ENCODE measurements around the gene FSD1.
"Not testable (repeated sequence)": the region's sequence is repeated elsewhere in the genome, so short reads cannot be mapped to it uniquely, and the experiment has no call there.

Gene FSD1

DNA sequence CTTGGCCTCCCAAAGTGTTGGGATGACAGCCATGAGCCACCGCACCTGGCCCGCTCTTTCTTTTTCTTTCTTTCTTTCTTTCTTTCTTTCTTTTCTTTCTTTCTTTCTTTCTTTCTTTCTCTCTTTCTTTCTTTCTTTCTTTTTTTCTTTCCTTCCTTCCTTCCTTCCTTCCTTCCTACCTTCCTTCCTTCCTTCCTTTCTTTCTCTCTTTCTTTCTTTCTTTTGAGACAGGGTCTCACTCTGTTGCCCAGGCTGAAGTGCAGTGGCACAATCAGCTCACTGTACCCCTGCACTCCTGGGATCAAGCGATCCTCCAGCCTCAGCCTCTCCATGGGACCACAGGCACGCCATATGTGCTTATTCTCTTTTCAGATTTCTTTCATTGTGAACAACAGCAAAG, 18.3 kb upstream of the FSD1 start:
- not testable (repeated sequence) for DNase-seq

DNA sequence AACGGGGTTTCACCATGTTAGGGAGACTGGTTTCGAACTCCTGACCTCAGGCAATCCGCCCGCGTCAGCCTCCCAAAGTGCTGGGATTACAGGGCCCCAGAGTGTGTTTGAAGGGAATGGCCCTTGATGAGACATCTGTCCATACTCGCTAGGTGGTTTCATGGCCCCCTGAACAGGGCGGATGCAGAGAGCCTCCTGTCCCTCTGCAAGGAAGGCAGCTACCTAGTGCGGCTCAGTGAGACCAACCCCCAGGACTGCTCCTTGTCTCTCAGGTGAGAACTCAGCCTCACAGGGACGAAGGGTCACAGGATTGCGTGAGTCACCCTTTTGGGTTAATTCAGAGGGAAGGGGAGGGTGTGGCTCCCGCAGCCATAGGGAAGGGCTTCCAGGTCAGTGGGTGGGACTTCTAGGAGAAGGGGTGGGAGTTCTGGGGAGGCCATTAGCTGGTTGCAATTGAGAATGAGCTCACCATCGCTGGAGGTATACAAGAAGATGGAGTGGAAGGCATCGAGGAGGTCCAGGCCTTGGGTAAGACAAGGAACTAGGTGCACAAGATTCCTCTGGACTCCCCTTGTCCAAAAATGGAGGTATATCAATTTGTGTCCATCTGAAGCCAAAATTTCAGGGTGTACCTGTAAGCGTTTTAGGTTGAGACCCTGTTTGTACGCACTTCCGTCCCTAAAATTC, 16.2 kb upstream of the FSD1 start:
- DNase-seq = no peak

DNA sequence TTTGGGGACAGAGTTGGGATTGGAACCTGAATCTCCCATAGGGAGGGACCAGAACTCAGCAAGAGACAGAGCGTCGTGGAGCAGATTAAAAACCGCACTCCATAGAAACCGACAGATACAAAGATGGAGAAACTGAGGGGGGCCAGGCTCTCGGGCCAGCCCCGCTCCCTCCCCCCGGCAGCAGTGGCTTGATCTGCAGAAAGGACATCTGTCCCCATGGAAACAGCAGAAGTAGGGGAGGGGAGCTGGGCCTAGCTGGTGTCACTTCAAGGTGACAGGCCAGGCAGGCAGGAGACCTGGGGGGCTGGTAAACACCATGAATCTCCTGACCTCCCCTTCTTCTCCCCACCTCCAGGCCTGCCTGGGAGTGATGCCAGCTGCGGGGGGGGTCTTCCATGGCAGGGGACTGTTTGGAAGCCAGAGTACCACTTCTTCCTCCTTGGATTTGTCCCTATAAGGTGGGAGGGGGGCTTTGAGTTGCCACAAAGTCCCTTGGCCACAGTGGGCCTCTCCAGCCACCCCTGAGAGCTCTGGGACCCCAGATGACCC, 13.1 kb upstream of the FSD1 start:
- no peak for DNase-seq

DNA sequence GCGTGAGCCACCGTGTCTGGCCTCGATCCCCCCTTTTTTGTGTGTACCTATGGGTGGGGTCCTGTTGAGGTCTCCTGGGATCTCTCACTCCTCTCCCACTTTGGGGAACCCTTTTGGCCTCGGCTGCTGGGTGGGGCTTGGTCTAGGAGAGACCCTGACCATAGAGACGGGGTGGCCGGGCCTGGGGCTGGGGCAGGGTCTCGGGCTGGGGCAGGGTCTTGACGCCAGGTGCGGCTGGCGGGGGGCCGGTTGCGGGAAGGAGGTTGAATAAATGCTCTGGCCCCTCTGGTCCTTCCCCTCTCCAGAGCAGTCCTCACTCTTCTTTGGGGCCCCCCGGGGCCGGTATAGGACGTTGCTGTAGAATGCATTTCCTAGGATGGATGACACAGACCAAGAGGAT, 11.9 kb upstream of the FSD1 start:
- DNase-seq = no peak

DNA sequence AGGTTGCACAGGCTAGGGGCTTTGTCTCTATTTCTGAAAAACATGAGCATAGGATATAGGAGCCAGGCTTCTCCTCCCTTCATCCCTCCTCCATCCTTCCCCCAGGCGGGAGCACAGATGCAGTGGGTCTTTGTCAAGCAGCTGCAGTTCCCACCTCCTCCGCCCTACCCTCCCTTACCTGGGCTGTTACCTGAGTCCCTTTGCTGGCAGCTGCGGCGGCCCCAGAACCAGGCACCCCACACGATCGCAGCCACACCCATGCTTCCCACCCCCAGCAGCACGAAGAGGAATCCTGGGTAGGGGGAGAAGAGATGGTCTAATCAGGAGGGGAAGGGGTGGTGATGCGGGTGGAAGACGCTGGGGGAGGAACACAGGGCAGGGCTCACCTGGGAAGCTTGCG, 10.0 kb upstream of the FSD1 start:
- no peak for DNase-seq

DNA sequence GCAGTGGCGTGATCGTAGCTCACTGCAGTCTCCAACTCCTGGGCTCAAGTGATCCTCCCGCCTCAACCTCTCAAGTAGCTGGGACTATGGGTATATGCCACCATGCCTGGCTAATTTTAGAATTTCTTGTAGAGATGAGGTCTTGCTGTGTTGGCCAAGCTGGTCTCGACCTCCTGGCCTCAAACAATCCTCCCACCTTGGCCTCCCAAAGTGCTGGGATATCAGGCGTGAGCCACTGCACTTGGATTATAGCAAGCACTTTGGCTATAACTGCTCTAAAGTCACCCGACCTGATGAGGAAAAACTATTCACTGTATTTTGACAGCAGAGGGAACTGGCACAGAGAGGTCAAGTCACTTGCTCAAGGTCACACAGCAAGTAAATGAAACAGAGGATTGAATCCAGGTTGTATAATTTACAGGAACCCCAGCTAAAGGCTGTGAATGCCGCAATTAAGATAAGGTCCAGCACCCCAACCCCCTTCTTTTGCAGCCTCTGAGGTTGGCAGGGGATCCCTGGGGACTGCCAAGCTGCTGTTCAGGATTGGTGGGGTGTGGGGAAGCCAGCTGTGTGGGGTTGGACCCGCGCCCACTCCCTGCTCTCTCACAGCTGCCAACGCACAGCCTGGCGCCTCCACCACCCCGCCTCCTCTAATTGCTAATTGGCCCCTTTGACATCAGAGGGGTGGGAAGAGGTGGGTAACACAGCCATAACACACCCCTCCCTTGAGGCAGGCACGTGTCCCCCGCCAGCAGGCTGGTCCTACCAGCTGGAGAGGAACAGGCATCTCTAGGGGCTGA, 8.2 kb upstream of the FSD1 start:
- peak; percentile 97 for DNase-seq

DNA sequence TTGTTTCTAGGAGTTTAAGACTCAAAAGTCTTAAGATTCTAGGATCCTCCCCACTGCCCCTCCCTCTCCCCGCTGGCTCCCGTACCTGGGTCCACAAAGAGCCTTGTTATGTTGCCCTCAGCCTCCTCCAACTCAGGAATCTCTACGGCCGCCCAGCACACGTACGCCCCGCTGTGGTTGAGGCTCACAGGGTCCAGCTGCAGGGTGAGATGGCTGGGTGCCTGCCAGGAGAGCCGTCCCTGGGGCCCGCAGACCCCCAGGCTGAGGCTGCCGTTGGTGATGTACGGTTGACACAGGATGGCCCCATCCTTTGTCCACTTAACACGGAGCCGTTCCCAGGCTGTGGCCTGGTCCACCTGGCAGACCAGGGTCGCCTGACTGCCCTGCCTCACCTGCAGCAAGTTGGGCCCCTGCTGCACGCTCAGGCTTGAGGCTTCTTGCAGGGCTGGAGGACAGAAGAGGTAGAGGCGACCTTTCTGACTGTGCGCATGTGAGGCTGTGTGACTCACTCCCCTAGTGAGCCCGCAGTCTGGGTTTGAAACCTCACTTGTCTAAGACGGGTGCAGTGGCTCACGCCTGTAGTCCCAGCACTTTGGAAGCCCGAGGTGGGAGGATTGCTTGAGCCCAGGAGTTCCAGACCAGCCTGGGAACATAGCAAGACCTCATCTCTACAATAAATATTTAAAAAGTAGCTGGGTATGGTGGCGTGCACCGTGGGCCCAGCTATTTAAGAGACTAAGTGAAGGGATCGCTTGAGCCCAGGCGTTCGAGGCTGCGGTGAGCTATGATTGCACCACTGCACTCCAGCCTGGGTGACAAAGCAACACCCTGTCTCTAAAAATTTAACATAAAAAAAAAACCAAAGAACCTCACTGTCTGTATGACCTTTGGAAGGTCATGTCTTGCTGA, 6.2 kb upstream of the FSD1 start:
- DNase-seq = no peak

DNA sequence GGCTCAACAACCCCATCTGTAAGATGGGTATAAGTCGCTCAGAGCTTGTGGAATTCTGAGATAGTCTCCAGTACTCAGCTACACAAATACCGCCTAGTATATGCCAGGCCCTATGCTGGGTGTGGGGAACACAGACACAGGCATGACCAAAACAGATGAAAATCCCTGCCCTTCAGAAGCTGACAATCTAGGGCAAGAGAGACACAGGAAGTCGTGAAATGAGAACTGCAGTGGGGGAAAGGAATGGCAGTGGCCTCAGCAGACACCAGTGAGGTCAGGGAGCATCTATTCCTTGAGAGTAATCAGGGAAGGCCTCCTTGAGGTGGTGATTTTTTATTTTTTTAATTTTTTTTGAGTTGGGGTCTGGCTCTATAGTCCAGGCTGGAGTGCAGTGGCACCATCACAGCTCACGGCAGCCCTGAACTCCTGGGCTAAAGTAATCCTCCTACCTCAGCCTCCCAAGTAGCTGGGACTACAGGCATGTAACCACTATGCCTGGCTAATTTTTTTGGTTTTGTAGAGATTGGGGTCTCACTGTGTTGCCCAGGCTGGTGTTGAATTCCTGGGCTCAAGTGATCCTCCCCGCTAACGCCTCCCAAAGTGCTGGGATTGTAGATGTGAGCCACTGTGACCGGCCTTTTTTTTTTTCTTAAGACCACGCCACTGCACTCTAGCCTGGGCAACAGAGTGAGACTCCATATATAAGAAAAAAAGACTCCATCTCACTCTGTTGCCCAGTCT, 5.4 kb upstream of the FSD1 start:
- no peak for DNase-seq

DNA sequence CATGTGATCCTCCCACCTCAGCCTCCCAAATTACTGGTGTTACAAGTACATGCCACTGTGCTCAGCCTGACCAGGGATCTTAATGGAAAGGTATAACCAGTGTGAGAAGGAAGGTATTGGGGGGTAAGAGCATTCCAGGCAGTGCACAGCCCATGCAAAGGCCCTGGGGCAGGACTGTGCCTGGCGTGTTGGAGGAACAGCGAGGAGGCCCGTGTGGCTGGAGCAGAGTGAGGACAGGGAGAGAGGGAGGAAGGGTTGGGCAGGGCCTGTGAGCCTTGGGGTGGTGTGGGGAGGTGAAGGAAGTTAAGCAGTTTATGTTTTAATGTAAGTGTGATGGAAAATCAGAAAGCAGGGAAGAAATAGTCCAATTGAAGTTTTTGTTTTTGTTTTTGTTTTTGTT, 3.8 kb upstream of the FSD1 start:
- DNase-seq = no peak

DNA sequence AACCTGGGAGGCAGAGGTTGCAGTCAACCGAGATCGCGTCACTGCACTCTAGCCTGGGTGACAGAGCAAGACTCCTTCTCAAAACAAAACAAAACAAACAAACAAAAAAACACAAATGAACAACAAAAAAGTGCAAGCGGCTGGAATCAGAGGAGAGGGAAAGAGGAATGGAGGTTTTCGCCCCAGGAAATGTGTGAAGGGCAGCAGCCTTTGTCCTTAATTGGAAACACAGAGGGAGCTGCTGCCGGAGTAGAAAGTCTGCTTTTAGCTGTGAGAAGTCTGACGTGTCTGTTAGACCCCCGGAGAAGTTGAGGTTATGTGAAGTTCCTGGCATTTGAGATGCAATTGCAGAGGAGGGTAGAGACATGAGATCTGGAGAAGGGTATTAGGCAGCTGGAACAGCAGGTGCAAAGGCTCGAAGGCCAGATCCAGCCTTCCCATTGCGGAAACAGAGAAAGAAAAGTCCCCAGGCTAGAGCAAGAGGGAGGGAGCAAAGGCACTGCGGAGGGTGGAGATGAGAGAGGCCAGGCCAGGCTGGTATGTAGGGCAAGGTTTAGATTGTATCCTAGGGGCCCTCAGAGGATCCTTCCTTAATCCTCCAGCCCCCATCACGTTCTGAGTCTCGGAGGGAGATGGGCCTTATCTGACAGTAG, 2.7 kb upstream of the FSD1 start:
- DNase-seq = no peak

DNA sequence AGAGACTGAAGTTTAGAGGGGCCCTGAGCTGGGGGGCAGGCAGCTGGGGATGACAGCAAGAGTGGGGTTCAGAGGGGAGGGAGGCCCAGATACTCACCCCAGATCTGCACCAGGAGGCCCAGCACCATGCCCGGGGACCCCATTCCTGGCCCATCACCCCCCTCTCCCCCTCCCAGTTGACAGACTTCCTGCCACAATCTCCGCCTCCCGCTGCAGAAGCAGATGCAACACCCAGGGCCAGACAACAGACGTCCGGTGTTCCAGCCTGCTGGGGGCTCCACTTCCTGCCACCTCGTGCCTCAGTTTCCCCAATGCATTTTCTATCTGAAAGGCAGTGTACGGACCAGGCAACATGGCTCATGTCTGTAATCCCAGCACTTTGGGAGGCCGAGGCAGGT, 2.2 kb upstream of the FSD1 start, which contains the start of gene TMIGD2:
TMIGD2 (minus strand) TSS at position 147 of the 398 bp plus-strand sequence; CDS start at position 143, 4 bp downstream.
- no peak for DNase-seq

DNA sequence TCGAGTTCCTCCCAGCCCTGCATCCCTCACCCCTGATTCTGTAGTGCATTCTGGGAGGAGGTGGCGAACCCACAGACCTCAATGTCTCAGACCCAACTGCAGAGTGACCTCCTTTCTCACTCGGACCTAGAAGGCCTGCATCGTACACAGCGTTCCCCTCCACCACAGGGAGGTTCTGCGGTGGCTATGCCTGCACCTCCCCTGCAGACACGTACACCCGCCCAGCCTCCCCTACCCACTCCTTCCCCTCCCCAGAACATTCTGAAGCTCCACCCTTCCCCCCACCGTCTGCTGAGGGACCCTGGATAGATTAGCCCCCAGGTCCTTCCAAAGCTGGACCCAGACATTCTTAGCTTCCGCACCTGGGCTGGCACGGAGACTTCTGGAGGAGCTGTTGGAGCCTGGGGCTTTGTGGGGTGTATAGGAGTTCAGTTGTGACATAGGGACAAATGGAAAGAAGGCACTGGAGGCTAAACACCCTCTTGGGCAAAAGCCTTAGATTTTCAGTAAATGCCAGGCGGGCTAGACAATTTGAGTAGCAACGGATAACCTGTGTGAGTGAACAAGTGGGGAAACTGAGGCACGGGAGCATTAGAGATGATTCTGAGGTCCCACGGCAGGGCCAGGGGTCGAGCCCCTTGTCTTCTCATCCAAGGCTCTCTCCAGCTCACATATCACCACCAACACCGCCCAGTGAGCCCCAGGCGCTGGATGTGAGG, 420 bp upstream of the FSD1 start:
- no peak for DNase-seq

DNA sequence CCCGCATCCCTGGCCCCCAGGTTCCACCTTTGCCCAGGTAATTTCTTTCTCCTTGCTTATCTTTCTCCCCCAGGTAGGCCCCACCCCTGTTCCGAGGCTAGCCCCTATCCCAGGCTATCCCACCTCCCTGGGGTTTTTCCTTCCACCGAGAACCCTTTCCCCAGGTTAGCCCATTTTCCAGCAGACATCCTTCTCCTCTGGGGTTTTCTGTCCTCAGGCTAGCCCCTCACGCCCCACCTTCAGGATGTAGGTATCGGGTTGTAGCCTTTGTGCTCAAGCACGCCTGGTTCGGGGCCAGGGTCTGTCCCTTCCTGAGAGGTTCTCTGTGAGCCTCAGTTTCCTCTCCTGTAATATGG, 837 bp downstream of the FSD1 start:
- DNase-seq = no peak

DNA sequence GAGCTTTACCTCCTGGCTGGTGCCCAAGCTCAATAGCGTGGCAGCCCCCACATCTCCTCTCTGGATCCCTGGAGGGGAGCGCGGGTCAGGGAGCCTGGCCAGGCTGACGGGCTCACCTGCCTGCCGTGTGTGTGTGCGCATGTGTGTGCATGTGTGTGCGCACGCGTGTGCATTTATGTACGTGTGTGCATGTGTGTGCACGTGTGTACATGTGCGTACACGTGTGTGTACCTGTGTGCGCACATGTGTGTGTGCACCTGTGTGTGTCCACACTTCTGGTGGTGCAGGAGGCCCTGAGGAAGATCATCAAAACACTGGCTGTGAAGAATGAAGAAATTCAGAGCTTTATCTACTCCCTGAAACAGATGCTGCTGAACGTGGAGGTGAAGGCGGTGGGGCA, 1.3 kb downstream of the FSD1 start:
- DNase-seq = no peak

DNA sequence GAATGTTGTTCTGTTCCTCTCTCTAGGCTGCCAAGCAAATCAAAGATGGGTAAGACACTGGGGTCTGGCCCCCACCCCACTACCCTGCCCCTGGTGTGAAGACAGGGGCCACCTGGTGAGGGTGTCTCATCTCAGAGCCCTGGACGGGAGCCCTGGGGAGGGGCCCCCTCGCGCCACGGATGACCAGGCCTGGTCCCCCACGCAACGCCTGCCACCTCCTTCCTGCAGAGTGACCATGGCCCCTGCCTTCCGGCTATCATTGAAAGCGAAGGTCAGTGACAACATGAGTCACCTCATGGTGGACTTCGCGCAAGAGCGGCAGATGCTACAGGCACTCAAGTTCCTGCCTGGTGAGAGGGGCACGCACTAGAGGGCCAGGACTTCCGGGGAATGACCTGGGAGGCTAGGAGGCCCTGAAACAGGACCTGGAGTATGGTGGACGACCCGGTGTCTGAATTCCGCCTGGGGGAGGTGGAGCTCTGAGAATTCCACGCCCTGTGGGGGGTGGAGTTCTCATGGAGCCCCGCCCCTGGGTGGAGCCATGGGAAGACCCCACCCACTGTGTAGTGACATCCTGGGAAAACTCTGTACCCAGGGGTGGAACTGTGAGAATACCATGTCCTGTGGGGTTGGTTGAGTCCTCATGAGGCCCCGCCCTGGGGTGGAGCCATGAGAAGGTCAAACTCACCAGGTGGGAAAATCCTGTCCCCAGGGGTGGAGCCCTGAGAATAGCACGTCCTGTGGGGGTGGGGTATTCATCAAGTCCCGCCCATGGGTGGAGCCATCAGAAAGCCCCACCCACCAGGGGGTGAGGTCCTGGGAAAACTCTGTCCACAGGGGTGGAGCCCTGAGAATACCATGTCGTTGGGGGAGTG, 6.1 kb downstream of the FSD1 start:
- DNase-seq = no peak

DNA sequence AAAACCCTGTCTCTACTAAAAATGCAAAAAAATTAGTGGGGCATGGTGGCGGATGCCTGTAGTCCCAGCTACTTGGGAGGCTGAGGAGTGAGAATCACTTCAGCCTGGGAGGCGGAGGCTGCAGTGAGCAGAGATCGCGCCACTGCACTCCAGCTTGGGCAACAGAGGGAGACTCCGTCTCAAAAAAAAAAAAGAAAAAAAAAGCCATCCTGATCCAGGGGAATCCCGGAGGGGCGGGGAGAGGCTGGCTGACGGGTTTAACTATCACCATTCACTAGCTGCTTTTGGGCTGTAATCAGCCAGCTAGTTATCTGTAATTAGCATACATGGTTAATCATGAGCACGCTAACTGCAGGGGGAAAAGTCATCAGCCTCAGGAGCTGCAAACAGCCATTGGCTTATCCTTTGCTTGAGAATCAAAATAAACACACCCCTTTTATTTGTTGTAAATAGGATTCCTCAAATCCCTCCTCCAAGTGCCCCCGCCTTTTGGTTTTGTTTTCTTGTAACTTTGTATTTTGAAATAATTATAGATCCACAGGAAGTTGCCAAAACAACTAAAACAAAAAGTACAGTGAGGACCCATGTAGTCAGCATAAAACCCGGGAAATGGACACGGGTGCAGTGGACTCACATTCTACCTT, 9.6 kb downstream of the FSD1 start:
- DNase-seq = no peak

DNA sequence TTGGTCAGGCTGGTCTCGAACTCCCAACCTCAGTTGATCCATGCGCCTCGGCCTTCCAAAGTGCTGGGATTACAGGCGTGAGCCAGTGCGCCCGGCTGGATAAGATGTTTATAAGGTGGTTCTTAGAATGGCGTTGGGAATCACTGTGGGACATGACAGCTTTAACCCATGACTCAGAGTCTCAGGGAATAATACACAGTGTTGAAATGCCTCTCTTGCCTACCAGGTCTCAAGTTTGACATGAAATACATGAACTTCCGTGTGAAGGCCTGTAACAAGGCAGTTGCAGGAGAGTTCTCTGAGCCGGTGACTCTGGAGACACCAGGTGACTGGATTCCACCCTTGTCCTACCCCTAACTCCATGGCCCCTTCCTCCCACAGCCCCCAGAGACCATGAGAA, 12.6 kb downstream of the FSD1 start:
- DNase-seq = no peak

DNA sequence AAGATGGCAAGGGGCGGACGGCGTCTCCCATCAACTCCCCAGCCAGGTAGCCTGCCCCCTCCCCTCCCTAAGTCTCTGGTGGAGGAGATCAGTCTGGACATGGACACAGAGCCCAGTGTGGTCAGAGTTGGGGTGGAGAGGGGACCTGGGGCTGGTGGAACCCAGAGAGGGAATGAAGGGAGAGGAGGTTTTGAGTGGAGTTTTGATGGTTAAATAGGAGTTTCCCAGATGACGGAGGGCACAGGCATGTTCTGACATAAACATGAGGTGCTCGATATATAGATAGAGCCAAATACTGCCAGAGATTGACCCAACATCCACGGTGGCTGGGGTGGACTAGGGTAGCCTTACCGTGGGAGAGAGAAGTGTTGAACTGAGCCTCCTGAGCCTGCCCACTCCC, 14.1 kb downstream of the FSD1 start:
- DNase-seq = no peak

DNA sequence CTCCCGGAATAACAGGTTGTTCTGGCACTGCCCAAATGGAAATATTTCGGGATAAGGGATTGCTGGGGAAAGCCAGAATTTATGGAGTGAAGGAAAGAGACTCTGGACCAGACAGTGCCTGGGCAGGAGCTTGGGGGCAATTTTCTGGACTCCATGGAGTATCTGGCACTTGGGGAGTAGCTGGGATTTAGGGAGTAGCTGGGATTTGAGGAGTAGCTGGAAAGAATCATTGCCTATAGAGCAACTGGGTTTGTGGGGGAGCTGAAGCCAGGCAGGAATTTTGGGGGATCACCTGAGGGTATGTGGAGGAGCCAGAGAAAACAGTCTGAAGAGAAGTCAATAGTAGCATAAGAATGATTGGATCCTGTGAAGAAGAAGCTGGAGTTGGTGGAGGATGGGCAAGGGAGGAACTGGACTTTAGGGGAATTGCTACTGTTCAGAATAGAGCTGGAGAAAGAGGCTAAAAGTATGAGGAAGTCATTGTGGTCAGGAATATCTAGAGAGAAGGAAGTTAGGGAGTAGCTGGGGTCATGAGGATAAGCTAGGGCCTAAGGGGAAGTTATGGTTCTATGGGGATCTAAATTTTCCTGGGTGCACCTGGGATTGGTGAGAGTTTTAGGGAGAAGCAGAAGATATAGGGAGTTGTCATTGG, 14.8 kb downstream of the FSD1 start:
- DNase-seq = no peak

All from NCI-H1436 (cell line).